Measurements from ENCODE around the gene POC1B.
A peak's percentile ranks its signal among the peaks of the same experiment; 100 is the strongest.

Gene POC1B

GRCh38 chr12:89538897-89539296 lies 13.1 kb upstream of the POC1B start:
- DNase-seq, result no peak

- DNase-seq, result no peak
These were observed 11.5 kb upstream of the POC1B start for GRCh38 chr12:89537389-89537788.

- DNase-seq, result peak in 1 of 2 experiments; percentile 67
These were observed 3.9 kb upstream of the POC1B start for GRCh38 chr12:89529738-89530137.

DNA sequence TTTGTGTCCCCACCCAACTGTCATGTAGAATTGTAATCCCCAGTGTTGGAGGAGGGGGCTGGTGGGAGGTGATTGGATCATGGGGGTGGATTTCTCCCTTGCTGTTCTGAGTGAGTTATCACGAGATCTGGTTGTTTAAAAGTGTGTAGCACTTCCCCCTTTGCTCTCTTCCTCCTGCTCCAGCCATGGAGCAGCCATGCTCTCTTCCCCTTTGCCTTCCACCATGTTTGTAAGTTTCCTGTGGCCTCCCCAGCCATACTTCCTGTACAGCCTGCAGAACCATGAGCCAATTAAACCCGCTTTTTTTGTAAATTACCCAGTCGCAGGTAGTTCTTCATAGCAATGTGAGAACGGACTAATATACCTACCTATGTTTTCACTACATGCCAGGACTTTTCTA lies 2.6 kb upstream of the POC1B start:
- no peak for DNase-seq

DNA sequence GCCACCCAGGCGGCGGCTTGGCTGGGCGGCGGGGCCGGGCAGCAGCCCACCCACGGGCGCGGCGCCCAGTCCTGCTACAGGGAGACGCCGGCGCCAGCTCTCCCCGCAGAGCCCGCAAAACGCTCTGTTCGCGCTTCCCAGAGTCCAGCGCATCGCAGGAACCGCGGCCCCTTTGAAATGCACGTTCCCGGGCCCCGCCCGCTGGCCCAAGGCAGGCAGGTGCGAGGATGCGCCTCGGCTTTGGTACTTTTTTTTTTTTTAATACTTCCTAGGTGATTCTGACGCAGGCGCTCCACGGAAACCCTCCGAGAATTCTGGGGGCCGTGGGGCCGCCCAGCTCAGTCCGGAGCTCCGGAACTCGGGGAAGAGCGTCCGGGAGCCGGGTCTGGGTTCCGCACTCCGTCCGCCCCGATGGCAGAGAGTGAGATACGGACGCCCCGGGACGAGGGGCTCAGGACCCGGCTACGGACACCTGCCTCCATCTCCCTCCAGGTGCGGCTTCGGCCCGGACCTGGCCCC lies 483 bp downstream of the POC1B start:
- peak in 1 of 2 experiments; percentile 28 for DNase-seq

- peak; percentile 72 to 79 for DNase-seq
These were observed 1.1 kb downstream of the POC1B start, which contains the start of gene GALNT4 for GRCh38 chr12:89524541-89525304. Gene GALNT4, minus strand, starts transcription at chr12:89524796. Its CDS starts 247 bp downstream, at chr12:89524549.

DNA sequence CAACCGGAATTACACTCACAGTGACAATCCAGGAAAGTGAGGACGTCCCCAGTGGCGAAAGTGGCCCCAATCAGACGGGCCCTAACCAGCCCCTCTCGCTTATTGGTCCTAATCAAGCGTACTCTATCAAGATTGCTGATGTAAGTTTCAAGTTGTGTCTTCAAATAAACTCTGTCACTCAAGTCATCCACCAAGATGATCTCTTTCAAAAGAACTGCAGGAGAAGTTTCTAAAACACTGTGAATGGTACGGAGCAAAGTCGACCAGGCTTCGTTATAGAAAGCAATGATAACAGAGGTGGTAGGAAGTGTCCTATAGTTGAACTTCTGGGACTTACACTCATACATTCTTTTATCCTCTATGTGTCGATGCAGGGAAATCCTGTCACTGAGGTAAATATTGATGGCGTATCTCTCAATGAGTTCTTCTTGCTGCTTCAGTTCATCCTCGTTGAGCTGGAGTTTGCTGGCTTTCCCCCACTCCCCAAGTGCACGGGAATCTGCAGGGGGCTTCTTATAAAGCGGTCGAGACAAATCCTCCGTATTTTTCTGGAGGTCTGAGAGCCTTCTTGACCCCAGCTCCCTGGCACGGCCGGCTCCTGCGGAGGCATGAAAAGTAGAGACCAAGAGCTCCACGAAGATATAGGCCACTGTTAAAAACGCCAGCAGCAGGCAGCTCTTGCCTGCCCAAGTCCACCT lies 1.9 kb downstream of the POC1B start:
- no peak for DNase-seq

DNA sequence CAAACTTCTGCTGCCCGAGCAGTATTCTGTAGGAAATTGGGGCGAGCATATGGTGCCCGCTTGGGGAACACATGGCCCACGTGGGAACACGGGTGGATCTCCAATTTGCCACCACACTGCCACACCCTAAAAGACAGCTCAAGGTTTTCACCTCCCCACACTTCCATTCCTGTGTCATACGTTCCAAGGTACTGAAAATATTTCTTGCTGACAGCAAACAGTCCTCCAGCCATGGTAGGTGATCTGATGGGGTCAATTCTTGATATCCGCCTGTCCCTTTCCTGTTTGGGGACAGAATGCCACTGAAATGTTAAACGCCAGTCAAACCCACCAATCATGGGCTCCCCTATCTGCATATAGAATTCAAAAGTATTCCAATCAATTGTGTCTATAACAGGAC lies 2.5 kb downstream of the POC1B start:
- no peak for DNase-seq

- DNase-seq, result no peak
These were observed 4.3 kb downstream of the POC1B start for GRCh38 chr12:89521364-89522223.

GRCh38 chr12:89517720-89518119 lies 8.1 kb downstream of the POC1B start:
- no peak for DNase-seq

DNA sequence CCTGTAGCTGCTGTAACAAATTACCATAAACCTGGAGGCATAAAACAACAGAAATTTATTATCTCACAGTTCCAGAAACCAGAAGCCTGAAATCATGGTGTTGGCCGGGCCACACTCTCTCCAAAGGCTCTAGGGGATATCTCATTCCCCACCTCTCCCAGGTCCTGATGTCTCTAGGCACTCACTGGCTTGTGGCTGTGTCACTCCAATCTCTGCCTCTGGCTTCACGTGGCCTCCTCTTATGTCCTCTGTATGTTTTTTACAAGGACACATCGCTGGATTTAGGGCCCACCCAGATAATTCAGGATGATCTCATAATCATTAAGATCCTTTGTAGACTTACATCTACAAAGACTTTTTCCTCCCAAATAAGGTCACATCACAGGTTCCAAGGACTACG lies 9.2 kb downstream of the POC1B start:
- no peak for DNase-seq

DNA sequence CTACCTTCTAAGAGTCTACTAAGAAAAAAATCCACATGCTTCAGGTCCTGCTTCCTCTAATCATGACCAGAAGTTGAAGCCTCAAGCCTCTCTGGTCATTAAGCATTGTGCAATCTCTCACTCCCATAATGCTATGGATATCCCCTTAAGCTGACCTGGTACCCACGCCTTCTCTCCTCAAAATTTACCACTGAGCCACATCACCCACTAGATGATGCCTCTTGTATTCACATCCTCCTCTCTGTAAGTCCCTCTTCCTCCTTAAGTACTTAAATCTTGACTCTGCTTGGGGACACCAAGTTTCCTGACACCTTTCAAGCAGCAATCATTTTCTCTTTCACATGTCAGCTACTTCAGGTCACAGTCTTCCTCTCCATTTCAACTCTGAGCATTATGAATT lies 11.1 kb downstream of the POC1B start:
- DNase-seq, result no peak

DNA sequence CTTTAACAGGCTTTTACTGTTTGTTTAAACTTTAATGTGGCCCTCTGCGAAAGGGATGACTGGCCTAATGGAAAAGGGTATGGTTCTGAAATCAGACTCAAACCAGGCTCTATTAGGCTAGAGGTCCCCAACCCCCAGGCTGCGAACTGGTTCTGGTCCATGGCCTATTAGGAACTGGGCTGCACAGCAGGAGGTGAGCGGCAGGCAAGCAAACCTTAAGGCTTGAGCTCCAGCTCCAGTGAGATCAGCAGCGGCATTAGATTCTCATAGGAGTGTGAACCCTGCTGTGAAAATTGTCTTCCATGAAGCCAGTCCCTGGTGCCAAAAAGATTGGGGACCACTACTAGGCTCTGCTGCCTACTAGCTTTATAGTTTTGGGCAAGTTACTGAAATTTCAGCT lies 12.3 kb downstream of the POC1B start:
- no peak for DNase-seq

GRCh38 chr12:89507015-89507824 lies 18.6 kb downstream of the POC1B start:
- no peak for DNase-seq

- no peak for DNase-seq
These were observed 19.8 kb downstream of the POC1B start for GRCh38 chr12:89506050-89506449.

DNA sequence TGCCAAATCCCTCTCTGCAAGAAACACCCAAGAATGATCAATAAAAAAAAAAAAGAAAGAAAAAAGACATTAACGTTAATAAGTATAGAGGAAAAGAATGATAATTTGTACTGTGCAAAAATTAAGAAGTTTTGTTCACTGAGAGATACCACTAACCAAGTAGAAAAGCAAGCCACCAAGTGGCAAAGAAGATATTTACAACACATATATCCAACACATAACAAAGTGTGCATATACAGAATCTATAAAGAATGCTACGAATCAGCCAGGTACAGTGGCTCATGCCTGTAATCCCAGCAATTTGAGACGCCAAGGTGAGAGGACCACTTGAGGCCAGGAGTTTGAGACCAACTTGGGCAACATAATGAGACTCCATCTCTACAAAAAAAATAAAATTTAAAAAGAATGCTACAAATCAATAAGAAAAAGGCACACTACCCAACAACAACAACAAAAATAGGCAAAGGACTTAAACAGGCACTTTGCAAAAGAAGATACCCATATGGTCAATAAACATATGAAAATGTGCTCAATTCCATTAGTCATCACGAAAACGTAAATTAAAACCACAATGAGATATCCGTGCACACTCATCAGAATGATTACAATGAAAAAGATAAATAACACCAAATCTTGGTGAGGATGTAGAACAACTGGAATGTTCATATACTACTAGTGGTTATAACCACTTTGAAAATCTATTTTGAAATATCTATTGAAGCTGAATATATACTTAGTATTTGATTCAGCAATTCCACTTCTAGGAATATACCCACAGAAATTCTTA lies 21.1 kb downstream of the POC1B start:
- DNase-seq, result no peak

DNA sequence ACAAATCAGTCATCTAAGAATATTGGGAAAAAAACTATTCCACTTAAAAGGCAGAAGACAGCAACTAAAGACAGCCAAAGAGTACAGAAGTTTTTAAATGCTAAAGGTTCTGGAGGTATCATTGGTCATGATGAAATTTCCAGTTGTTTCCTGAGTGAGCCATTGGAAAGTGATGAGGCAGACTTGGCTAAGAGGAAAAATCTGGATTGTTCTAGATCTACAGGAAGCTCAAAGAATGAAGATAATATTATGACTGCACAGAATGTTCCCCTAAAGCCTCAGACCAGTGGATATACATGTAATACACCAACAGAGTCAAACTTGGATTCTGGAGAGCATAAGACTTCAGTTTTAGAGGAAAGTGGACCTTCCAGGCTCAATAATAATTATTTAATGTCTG lies 24.1 kb downstream of the POC1B start:
- DNase-seq, result no peak

- no peak for DNase-seq
These were observed 26.0 kb downstream of the POC1B start for GRCh38 chr12:89499857-89500256.

DNA sequence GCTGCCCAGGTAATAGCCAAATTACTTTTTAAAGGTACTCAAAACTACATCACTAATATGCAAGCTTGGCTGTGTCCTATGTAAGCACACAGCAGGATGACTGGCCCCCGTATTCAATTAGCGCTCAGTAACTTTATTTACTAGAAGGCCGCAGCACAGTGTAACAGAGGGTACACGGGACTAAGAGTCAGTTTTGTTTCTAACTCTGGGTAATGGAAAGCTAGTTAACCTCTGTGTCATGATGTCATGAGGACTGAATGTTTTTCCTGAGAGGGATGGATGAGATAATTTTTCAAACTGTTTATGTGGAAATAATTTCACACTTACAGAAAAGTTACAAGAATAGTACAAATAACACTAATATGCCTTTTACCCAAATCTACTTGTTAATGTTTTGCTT lies 28.4 kb downstream of the POC1B start:
- no peak for DNase-seq

- DNase-seq, result no peak
These were observed 28.8 kb downstream of the POC1B start for GRCh38 chr12:89497005-89497404.

GRCh38 chr12:89494411-89495231 lies 31.2 kb downstream of the POC1B start:
- no peak for DNase-seq
